Endometrium (tissue), 2 donors: Measurements from ENCODE around the gene VCL.
A peak's percentile ranks its signal among the peaks of the same experiment; 100 is the strongest.
"Not testable (repeated sequence)": the region's sequence is repeated elsewhere in the genome, so short reads cannot be mapped to it uniquely, and the experiment has no call there.

Source experiments
- FAIRE-seq: peaks from 2 replicates; lab custom pipeline; 2012; peaks lifted over from hg19 to GRCh38; lab: Jason Lieb, UNC
- donor health status: control.
- donor health status: control.

VCL gene

DNA sequence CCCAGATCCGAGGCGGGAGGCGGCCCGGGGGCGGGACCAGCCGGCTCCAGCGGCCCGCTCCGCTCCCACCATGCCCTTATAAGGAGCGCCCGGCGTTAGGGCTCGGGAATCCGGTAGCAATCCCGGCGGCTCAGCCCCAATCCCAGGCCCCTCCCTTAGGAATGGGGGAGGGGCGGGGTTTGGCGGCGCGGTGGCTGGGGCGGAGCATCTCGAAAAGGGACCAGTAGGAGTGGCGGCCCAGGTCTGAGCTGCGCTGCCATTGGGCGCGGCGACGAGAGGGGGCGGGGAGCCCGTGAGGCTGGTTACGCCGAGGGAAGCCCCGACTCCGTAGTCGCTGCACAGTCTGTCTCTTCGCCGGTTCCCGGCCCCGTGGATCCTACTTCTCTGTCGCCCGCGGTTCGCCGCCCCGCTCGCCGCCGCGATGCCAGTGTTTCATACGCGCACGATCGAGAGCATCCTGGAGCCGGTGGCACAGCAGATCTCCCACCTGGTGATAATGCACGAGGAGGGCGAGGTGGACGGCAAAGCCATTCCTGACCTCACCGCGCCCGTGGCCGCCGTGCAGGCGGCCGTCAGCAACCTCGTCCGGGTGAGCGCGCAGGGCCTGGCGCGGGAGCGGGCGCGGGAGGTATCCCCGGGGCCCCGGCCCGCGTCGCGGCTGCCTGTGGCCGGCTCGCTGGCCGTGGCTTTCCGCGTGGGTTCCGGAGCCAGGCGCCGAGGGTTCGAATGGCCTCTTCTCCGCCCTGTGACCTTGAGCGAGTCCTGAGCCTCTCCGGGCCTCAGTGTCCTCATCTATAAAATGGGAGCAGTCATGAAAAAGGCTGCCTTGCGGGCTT, at the start of gene VCL:
VCL (plus strand) TSS at position 330 of the 836 bp plus-strand sequence; CDS start at position 422, 92 bp downstream.
- peak; percentile 65 for FAIRE-seq

DNA sequence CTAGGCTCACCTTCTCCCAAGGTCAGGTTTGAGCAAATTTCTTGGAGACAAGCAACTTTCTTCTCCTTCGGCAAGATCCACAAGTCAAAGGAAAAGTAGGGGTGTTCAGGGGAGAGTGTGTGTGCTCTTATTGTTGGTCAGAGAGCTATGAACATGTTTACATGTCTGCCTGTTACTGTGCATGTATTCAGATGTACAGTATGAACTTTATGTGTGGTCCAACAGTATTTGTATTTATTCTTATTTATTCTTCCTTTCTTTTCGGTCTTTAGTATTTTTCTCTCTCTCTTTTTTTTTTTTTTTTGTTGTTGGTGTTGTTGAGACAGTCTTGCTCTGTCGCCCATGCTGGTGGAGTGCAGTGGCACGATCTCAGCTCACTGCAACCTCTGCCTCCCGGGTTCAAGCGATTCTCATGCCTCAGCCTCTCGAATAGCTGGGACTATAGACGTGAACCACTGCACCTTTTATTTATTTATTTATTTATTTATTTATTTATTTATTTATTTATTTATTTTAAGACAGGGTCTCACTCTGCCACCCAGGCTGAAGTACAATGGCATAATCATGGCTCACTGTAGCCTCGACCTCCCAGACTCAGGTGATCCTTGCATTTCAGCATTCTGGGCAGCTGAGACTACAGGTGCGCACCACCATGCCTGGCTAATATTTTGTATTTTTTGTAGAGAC, 48.8 kb upstream of the VCL start:
- FAIRE-seq = no peak

DNA sequence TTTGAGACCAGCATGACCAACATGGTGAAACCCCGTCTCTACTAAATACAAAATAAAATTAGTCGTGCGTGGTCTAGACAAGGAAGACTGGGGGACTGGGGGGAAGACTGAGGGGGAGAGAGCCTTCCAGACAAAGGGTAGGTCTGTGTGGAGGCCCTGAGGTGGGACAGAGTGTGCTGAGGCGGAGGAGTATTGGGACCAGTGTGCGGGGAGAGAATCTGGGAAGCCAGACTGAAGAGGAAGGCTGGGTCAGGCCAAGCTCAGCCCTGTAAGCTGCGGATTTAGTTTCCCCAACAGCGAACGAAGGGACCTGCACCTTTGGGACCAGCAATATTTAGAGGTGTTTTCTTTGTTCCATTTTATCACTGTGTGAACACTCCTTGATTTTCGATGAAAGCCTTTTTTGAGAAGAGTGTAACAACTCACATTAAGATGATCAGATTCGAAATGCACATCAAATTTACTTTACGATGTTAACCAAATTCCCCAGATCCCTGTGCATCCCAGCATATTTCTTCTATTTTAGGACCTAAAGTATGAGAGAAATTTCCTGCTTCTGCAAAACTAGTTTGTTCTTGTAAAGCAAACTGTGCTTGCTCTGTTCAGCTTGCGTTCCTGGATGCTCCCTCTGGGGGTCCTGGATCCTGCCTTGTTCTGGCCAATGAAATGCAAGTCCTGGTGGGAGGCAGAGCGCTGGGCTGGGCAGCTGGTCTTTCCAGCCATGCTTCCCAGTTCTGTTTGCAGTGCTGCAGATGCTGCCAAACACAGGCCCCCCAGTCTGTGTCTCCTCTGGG, 47.6 kb upstream of the VCL start:
- no peak for FAIRE-seq

DNA sequence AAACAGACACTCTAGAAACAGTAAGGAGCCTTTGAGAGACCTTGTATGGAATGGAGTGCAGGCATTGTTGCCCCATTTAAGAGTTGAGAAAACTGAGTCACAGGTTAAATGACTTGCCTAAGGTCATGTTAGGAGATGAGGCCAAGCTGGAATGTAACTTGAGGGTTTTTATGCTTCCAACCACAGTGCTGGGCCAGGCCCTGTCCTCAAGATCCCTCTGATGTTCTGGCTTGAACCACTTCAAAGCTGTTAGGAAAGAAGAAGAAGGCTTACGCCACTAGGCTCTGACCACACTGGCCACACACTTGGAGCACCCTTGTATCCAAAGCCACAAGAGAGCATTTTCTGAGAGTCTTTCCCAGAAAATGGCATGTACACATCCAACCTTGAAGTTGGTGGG, 44.3 kb upstream of the VCL start:
- no peak for FAIRE-seq

DNA sequence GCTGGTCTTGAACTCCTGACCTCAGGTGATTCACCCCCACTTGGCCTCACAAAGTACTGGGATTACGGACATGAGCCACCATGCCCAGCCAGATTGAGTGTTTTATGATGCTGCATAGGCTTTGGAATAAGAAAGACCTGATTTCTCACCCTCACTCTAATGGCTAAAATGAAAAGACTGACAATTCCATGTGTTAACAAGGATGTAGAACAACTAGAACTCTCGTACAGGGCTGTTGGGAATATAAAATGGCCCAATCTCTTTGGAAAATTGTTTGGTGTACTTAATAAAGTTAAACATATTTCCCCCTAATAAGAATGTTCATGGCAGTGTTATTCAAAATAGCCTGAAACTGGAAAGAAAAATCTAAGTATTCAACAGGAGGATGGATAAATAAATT, 43.2 kb upstream of the VCL start:
- no peak for FAIRE-seq

DNA sequence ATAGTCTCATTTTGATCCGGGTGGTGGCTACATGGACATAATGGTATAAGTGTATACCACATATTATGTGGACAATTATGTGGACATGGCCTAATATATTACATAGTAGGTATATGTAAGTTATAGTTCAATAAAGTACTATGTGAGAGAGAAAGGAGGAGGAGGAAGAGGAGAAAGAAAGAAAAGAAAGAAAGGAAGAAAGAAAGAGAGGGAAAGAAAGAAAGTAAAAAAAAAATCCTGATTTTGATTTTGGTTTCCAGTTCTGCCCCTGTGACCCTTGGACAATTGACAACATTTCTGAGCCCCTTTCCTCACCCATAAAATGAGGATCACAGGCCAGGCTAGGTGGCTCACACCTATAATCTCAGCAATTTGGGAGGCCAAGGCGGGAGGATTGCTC, 42.2 kb upstream of the VCL start:
- no peak for FAIRE-seq

DNA sequence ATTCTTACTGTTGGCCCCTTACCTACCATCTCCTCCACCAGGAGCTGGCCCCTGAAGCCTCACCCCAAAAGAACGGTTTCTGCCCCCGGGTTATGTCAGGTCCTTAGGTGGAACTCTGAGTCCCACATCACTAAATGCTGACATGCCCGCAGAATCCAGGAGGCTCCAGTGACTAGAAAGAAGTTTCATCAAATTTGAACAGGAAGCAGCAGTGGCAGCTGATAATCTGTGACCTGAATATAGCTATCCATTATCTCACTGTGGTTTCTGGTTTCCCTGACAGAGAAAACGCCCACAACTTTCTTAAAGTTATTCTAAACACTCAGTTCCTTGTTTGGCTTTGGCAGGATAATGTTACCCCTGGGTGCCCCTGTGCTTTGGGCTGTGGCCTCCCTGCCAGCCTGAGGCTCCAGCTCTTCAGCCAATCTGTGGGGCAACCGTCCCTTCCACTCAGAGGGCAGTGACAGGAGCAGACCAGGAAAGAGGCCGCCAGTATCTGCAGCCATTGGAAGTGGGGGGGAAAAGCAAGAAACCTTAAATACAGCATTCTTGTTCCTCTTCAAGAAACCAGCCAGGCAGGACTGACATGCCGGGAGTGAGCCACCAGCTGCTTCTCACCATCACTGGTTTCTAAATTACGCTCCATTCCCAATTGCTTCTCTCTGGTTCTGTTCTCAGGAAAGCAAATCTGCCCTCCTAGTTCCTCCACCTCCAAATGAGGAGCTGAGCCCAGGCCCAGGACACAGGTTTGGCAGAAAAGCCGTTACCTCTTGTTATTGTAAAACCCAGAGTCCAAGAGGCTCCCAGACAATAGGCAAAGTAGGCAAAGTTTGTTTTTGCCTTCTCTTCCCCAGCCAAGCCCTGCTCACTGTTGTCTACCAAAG, 41.2 kb upstream of the VCL start:
- FAIRE-seq = no peak

DNA sequence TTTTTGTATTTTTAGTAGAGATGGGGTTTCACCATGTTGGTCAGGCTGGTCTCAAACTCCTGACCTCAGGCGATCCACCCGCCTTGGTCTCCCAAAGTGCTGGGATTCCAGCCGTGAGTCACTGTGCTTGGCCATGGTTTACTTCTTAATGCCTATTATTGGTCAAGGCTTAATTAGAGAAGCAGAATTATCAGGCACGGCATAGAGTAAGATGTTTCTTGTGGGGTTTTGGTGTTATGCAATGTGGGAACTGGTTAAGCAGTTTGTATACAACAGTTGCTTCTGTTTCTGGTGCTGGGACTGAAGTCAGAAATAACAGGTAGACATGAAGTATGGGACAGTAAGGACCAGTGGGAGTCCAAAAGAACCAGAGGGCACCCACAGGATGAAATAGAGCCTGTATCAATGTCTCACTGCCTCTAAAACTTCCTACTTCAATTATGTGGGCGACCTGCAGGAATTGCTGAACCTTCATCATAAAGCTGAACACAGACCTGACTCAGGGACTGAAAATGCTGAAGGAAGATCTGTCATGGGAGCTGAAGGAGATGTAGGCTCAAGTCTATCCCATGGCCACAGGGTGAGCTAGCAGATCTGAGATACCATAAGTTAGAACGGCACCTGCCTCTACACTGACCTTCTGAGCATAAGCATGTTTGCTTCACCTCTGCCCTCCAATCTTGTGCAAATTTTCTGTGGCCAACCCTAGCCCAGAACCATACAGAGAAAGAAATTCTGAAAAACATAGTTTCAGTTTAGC, 38.3 kb upstream of the VCL start:
- FAIRE-seq = no peak

DNA sequence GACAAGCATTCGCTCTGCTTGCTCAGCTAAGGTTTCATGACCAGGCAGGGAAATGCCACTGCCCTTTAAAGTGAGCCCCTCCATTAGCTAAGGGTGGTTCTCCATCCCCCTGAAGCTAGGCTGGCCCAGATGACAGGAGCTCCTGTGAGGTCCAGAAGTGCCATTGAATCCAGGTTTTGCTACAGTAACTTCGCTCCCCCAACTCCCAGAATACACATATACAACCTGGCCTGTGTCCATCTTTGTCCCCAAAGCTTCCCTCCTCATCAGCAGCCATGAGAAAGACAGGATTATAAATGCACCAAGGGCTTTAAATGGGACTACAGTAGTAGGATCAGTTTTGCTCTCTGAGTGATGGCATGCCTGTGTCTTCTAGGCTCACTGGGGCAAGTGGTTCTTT, 35.5 kb upstream of the VCL start:
- FAIRE-seq = no peak

DNA sequence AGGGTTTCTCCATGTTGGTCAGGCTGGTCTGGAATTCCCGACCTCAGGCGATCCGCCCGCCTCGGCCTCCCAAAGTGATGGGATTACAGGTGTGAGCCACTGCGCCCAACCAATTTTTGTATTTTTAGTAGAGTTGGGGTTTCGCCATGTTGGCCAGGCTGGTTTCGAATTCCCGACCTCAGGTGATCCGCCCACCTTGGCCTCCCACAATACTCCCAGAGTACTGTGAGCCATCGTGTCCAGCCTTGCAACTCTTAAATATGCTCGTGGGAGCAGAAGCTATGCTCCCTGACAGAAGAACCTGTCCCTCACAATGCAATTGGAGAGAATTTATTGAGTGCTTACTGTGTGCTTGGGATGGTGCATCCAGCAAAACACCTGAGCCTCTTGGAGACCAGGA, 34.4 kb upstream of the VCL start:
- FAIRE-seq = not testable (repeated sequence)

DNA sequence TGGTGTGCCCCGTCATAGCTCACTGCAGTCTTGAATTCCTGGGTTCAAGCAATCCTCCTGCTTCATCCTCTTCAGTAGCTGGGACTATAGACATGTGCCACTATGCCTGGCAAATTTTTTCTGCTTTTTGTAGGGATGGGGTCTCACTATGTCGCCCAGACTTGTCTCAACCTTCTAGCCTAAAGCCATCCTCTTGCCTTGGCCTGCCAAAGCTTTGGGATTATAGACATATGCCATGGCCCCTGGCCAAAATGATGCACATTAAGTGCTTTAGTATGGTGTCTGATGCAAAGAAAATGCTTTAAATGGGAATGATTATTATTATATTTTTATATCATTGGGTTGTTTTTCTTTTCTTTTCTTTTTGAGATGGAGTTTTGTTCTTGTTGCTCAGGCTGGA, 33.2 kb upstream of the VCL start:
- no peak for FAIRE-seq

DNA sequence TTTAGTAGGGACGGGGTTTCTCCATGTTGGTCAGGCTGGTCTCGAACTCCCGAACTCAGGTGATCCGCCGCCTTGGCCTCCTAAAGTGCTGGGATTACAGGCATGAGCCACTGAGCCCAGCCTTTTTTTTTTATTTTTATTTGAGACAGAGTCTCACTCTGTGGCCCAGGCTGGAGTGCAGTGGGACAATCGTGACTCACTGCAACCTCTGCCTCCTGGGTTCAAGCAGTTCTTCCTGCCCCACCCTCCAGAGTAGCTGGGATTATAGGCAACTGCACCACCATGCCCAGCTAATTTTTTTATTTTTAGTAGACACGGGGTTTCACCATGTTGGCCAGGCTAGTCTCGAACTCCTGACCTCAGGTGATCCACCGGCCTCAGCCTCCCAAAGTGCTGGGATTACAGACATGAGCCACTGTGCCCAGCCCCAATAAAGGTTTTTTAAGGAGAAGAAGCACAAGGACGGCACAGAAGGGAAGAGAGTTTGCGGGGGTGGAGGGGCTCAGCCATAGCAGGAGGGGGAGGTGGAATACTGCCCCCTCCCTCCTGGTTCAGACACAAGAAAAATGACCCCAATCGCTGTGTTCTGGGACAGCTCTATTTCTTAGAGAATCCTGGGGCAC, 32.5 kb upstream of the VCL start:
- FAIRE-seq = not testable (repeated sequence)

DNA sequence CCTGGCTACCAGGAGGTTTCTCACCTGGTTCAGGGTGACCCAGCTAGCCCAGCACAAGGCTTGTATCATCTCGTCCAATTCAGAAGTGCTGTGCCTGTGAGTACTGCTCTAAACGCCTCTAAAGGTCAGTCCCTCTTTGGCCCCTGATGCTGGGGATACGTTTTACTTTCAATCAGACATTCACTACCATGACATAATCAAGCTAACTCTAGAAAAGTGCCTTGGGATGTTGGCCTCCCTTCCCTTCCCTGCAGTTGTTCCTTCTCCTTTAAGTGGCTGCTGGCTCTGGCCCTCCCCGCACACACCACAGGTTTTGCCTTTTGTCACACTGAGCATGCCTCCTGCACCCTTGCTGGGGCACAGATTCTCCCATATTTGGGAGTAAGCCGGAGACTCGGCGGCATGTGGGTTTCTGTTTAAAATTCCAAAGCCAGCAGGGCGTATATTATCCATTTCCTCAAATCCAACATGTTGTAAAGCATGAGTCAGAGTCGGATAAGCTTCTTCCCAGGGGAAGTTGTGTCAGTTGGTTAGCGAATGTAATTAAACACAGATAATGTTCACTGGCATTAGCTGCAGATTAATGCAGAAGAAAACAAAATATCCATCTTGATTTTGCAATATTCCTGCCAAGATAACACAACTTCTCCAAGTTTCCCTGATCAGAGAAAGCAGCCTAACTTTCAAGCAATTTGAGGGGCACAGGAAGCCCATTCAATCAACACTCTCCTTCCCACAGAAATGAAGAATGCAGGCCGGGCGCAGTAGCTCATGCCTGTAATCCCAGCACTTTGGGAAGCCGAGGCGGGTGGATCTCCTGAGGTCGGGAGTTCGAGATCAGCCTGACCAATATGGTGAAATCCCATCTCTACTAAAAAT, 31.8 kb upstream of the VCL start:
- FAIRE-seq = peak; percentile 90

DNA sequence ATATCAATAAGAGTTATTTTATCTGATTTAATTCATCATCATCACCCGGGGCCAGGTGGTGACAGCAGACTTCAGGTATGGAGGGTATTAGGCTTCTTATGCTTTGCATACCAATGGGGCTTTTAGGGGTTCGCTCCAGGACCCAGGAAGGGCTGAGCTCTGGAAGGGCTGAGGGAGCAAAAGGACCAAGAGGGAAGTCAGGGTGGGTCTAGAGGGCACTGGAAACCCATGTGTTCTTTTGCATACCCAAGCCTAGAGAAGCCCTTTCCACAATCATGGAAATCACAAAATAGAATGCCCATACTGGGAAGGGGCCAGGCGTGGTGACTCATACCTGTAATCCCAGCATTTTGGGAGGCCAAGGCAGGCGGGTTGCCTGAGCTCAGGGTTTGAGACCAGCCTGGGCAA, 30.9 kb upstream of the VCL start:
- no peak for FAIRE-seq

DNA sequence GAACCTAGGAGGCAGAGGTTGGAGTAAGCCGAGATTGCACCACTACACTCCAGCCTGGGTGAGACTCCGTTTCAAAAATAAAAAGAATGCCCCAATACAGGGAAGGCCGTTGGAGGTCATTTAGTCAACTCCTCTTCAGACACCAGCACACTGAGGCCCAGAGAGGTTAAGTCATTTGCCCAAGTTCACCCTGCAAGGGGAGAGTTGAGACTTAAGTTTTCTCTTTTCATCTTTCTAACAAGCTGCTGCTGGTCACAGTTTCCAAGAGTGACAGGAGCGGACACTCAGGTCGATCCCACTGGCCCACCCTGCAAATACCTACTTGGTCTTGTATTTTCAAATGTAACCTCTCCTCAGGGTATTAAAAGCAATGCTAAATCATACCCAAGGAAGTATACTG, 30.4 kb upstream of the VCL start:
- FAIRE-seq = no peak

DNA sequence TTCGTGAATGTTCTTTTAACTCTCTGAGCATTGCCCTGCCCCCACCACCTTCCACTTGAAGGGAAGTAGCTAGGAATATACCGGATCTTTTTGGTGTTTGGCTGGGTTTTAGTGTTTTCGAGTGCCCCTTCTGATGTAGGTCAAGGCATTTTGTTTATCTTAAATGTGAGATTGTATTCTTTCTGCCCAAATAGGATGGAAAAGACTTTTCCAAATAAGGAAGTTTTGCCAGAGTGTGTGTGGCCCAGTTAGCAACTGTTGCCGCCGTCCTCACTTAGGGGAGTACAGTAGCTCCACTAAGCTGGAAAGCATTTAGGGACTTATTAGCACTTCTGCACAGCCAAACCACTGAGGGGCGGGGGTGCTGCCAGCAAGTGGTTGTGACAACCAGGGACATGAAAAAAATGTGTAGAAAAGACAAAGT, 29.8 kb upstream of the VCL start:
- FAIRE-seq = no peak

DNA sequence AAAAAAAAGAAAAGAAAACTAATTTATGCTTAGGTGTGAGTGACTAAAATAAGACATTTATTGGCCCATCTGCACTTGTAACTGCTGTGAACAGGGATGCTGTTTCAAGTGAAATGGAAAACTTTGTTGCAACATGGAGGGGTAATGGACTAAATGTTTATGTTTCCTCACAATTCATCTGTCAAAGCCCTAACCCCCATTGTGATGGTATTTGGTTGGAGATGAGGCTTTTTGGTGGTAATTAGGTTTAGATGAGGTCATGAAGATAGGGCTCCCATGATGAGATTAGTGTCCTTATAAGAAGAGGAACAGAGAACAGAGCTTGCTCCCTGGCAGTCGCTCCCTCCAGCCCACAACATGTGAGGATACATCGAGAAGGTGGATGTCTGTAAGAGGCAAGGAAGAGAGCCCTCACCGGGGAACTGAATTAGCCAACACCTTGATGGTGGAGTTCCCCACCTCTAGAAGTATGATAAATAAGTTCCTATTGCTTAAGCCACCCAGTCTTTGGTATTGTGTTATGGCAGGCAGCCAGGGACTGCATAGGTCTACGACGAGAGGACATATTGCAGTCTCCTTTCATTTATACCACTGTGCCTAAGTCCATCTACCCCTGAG, 28.6 kb upstream of the VCL start:
- FAIRE-seq = no peak

DNA sequence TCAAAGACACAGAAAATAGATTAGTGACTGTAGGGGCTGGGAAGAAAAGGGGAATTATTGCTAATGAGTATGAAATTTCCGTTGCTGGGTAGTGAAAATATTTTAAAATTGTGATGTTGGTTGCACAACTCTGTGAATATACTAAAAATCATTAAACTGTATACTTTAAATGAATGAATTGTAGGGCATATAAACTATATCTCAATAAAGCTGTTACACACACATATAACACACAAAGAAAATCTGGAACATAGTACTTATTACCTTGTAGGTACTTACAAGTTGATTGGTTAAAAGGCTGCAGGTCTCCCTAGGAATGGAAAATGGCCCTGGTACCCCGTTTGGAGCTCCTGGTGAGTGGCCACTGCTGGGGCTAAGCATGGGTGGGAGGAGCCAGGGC, 27.1 kb upstream of the VCL start:
- no peak for FAIRE-seq
